ENCODE measurements around the gene FAM240A.

The FAM240A gene

DNA sequence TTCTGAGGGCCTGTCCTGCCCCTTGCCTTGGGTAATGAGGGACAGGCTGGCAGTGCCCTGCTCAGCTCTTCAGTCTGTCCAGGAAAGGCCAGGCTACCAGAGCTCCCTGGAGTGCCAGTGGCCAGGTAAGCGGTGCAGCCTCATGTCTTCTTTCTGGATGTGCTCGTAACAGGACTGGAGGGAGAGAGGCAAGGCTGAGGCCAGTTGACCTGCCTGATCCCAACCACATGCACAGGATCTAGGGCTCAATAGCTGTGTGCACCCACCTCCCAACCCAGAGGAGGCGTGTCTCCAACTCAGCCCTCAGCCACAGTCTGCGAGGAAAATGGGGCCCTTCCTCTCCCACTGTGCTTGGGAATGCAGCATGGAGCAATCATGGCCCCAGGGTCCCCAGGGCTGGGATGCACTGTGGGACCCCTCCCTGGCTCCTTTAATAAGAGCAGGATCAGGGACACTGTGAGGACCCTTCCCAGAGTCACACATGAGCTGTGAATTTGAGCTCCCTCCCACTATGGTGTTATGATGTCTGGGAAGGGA lies 58.6 kb downstream of the FAM240A start:
- DNase-seq (ENCODE audit: low read depth) = no peak
- TF ChIP-seq, protein P1, sequence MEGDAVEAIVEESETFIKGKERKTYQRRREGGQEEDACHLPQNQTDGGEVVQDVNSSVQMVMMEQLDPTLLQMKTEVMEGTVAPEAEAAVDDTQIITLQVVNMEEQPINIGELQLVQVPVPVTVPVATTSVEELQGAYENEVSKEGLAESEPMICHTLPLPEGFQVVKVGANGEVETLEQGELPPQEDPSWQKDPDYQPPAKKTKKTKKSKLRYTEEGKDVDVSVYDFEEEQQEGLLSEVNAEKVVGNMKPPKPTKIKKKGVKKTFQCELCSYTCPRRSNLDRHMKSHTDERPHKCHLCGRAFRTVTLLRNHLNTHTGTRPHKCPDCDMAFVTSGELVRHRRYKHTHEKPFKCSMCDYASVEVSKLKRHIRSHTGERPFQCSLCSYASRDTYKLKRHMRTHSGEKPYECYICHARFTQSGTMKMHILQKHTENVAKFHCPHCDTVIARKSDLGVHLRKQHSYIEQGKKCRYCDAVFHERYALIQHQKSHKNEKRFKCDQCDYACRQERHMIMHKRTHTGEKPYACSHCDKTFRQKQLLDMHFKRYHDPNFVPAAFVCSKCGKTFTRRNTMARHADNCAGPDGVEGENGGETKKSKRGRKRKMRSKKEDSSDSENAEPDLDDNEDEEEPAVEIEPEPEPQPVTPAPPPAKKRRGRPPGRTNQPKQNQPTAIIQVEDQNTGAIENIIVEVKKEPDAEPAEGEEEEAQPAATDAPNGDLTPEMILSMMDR (IDR thresholded peaks at IDR 0.05; ENCODE audit: insufficient read depth, low read depth, low read length, missing control alignments) = no peak
- no peak overlapping the region for H3K4me3 ChIP-seq (ENCODE audit: low read depth, low read length)

DNA sequence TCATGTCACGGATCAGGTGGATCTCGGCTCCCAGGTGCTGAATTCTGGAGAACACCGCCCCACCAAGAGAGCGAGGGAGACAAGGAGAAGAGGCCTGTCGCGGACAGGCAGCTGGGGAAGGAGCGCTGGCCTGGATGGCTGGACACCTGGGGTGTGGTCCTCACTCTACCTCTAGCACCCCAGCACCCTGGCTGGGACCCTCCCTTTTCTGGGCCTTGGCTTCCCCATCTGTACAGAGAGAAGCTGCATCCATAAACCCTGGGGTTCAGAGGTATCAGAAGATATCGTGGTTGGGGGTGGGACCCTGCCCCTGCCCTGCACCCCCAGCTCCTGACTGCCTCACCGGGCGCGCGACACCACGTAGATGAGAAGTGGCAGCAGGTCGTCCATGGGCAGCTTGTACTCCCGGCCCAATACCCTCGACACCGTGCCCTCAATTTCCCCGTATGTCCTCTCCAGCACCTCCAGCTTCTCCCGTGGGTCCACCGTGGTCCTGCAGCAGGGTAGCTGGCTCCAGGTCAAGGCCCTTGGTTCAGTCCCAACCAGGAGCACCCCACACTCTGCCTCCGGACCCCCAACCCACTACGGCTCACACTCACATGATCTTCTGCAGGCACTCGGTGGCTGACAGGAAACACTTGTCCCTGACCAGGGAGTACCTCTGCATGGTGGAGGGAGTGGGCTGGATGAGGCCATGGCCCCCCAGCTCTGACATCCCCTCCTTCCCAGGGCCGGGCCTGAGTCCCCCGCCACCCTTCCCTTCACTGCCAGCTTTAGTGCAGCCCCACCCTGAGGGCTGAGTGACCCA lies 59.4 kb downstream of the FAM240A start:
- H3K4me3 ChIP-seq (ENCODE audit: low read depth, low read length) = no peak overlapping the region
- TF ChIP-seq, protein P1 (IDR thresholded peaks at IDR 0.05; ENCODE audit: insufficient read depth, low read depth, low read length, missing control alignments) = no peak
- no peak for DNase-seq (ENCODE audit: low read depth)

DNA sequence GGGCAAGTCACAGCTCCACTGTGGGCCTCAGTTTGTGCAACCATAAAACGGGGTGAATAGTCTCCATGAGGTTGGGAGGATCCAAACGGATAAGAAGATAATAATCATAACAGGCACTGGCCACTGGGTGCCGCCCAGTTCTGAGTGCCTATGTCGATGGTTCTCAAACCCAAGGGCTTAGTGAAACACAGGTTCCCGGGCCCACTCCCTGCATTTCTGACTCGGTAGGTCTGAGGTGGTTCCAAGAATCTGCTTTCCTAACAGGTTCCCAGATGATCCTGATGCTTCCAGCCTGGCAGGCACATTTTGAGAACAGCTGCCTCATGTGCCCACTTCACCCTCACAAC lies 60.0 kb downstream of the FAM240A start:
- TF ChIP-seq, protein P1 (IDR thresholded peaks at IDR 0.05; ENCODE audit: insufficient read depth, low read depth, low read length, missing control alignments) = no peak
- no peak overlapping the region for H3K4me3 ChIP-seq (ENCODE audit: low read depth, low read length)
- DNase-seq (ENCODE audit: low read depth) = no peak

DNA sequence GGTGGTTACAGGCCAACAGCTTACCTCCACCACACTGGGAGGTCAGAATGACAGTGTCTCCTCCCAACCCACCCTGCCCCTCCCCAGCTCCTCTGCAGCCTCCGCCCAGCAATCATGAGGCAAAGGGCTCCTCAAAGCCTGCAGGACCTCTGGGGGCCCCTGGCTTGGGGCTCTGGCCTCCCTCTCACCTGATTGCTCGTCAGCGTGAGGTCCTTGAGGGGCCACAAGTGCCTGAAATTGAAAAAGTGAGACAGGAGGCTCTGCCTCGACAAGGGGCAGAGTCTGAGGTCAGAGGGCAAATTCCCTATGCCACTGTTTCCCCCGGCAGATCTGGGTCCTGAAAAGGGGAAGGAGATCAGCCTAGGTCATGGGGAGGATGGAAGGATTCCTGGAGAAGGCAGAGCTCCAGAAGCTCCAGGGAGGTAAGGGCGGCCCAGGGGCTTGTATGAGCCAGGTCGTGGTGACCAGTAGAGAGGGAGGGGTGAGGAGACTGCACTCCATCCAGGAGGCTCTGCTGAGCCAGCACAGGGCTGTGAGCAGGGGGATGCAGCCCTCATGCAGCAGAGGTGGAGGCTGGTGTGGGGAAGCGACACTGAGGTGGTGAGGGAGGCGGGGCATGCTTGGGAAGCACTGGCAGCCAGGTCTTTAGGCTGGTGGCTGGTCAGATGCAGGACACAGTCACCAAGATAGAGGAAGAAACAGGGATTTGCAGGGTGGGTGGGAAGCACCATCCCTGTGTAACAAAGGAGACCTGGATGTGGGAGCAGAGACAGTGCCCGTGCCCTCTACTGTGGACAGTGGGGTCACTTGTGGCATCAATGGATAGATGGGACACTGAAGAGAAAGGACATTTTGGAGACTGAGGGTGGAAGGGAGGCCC lies 61.1 kb downstream of the FAM240A start:
- TF ChIP-seq, protein P1 (IDR thresholded peaks at IDR 0.05; ENCODE audit: insufficient read depth, low read depth, low read length, missing control alignments) = no peak
- no peak for DNase-seq (ENCODE audit: low read depth)

DNA sequence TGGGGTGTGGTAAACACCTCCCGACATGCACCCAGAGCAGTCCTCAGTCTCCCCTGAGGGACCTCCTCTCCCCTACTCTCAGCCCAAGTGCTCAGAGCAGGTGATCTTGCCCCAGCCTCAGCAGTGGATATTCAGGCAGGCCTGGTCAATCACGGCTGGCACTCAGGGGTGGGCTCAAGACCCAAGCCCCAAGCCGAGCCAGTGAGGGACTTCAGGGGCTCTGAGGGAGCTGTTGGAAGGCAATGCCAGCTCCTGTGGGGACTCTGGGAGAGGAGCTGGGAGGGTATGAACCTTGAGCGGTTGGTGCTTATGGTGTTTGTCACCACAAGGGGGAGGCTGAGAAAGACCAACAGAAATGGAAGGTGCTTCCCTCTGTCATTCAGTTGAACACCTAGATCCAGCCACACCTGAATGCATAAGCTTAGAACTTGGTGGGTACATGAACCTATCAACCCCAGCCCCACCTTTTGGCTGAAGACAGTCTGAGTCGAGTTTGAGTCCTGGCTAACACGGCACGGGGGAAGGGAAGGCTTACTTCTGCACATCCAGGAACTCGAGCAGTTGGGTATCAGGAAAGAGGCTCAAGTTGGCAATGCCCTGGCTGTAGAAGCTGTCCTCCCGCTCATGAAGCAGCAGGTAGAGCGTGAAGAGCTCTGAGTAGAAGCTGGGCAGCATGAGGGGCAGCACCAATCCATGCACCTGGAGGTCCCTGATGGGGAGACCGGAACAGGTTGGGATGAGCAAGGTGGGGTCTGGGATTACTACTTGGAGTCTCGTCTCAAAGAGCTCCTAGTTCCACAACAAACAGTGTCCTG lies 61.9 kb downstream of the FAM240A start:
- TF ChIP-seq, protein P1 (IDR thresholded peaks at IDR 0.05; ENCODE audit: insufficient read depth, low read depth, low read length, missing control alignments) = no peak
- no peak overlapping the region for H3K4me3 ChIP-seq (ENCODE audit: low read depth, low read length)
- no peak for DNase-seq (ENCODE audit: low read depth)

More for the DNA sequence above, 61.1 kb downstream of the FAM240A start:
- no peak overlapping the region for H3K4me3 ChIP-seq (ENCODE audit: low read depth, low read length)

DNA sequence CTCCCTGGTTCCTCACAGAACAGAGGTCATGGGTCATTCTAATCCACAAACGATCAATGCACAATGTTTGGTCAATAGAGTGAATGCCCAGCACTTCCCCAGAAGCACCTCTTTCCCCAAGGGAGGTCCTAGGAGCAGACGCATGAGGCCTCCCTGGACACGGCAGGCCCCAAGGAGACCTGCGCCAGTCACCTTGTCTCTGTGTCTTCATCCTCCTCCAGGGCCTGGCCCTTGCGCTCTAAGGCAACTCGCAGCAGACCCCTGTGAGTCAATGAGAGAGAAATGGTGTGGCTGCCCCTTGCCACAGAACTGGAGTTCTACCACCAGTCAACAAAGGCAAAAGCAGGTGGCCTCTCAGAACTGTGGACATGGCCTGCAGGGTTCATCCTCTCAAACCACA lies 63.1 kb downstream of the FAM240A start:
- no peak overlapping the region for H3K4me3 ChIP-seq (ENCODE audit: low read depth, low read length)
- DNase-seq (ENCODE audit: low read depth) = no peak
- TF ChIP-seq, protein P1 (IDR thresholded peaks at IDR 0.05; ENCODE audit: insufficient read depth, low read depth, low read length, missing control alignments) = no peak
